GM12864 (cell line): ENCODE measurements around the gene ATRNL1.
"Not testable (repeated sequence)": the region's sequence is repeated elsewhere in the genome, so short reads cannot be mapped to it uniquely, and the experiment has no call there.

Source experiments
- DNase-seq: peaks from one replicate; pipeline ENCODE4 v3.0.0-alpha.2; 2011; ENCODE audit warnings: low read depth
- H3K4me3 ChIP-seq: 2 replicates; pipeline ENCODE4 v1.5.1; 2011; ENCODE audit warnings: mild to moderate bottlenecking, low read depth, low read length, control low read depth
- CTCF ChIP-seq: IDR thresholded peaks from 2 replicates; pipeline ENCODE4 v1.5.1; 2011; ENCODE audit warnings: low read depth, mild to moderate bottlenecking, moderate library complexity, low read length, control low read depth, inconsistent platforms; ENCODE audit errors: missing control alignments

ATRNL1 gene

GRCh38 chr10:115272482-115272881, 179.3 kb downstream of the ATRNL1 start:
- H3K4me3 ChIP-seq: no peak overlapping the region
- TF ChIP-seq CTCF: no peak
- no peak for DNase-seq

GRCh38 chr10:115278294-115278693, 185.1 kb downstream of the ATRNL1 start:
- no peak for TF ChIP-seq CTCF
- no peak for DNase-seq
- no peak overlapping the region for H3K4me3 ChIP-seq

GRCh38 chr10:115295213-115295805, 202.1 kb downstream of the ATRNL1 start:
- no peak for DNase-seq
- H3K4me3 ChIP-seq: no peak overlapping the region
- TF ChIP-seq CTCF: no peak

- TF ChIP-seq CTCF: no peak
Observed at GRCh38 chr10:115300080-115300479, 206.9 kb downstream of the ATRNL1 start.

GRCh38 chr10:115319669-115320068, 226.5 kb downstream of the ATRNL1 start:
- H3K4me3 ChIP-seq, DNase-seq: not testable (repeated sequence)

More at GRCh38 chr10:115300080-115300479, 206.9 kb downstream of the ATRNL1 start:
- DNase-seq: no peak
- no peak overlapping the region for H3K4me3 ChIP-seq

- no peak for TF ChIP-seq CTCF
- DNase-seq: no peak
Observed at GRCh38 chr10:115321360-115321759, 228.2 kb downstream of the ATRNL1 start.

GRCh38 chr10:115328331-115328730, 235.2 kb downstream of the ATRNL1 start:
- H3K4me3 ChIP-seq: no peak overlapping the region
- no peak for TF ChIP-seq CTCF
- DNase-seq: no peak

More at GRCh38 chr10:115321360-115321759, 228.2 kb downstream of the ATRNL1 start:
- H3K4me3 ChIP-seq: no peak overlapping the region
